Heart left ventricle (tissue), 13 donors: ENCODE data around the gene SFRP5.

Source experiments
- CTCF ChIP-seq, 12 donors: fragments of 200-600 bp; sonication (generic) in 4 of 12; IDR thresholded peaks; one replicate each; pipeline versions ENCODE4 v1.5.0 to v1.8.0; 2018 to 2022; ENCODE audit warnings: antibody characterized with exemption in 12 of 12, mild to moderate bottlenecking in 5 of 12
- POLR2A ChIP-seq, 2 donors: fragments of 450-650 bp; IDR thresholded peaks; one replicate each; pipeline ENCODE4 v1.6.1; 2017; ENCODE audit warnings: antibody characterized with exemption in 2 of 2, mild to moderate bottlenecking in 2 of 2, moderate library complexity in 2 of 2
- donor health status: ischemic (EF 13 %, LVEDD 7.1; RV severe dilation, severe dysfunction).
- donor health status: DM: no; HTN: yes; CAD: no.
- donor health status: DM: no; HTN: no; CAD: no.
- donor health status: ischemic (EF 25% LVEDD 6.9; RV normal size, moderate dysfunction).
- donor health status: ischemic (EF 25% LVEDD 5.7; RV mildly dilated, moderate dysfunction).
- donor health status: ischemic (EF 35%, LVEDD 5.7; RV mildly dilated, moderate dysfunction).
- donor health status: nonischemic (EF 11% LVEDD 7.7; RV severe dilation, severe dysfunction).
- donor health status: DM: yes; HTN: yes; CAD: no.
- donor health status: PGD.
- donor health status: ischemic (EF 29% LVEDD 5.4; RV normal size, mild dysfunction).
- donor health status: nonischemic (EF 23%, LVEDD 6.1; RV moderate dilation, normal function).

- TF ChIP-seq CTCF (IDR thresholded peaks at IDR 0.05) (no peak), POLR2A (IDR thresholded peaks at IDR 0.05) (no peak)
Observed at GRCh38 chr10:97768322-97769315, 3.2 kb downstream of the SFRP5 start.
